ENCODE measurements around the gene TNRC6C.

Gene TNRC6C

DNA sequence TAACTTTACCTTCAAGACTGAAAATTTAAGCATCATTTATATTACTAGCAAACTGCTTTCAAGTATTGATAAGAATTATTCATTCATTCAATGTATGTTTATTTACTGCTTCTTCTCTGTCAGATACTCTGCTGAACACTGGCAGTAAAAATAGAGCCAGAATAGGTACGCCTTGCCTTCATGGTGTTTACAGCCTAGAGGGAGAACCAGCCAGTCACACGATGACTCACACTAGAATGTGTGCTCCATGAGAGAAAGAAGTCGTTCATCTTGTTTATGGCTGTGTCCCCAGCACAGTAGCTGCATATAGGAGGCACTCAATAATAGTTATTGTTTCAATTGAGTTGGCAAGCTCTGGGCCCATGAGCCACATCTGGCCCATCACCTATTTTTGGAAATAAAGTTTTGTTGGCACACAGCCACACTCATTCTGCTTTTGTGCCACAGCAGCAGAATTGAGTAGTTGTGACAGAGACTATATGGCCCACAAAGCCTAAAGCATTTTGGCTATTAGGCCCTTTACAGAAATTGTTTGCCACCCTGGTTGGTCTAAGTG, 85.9 kb downstream of the TNRC6C start:
- TF ChIP-seq, protein P1, sequence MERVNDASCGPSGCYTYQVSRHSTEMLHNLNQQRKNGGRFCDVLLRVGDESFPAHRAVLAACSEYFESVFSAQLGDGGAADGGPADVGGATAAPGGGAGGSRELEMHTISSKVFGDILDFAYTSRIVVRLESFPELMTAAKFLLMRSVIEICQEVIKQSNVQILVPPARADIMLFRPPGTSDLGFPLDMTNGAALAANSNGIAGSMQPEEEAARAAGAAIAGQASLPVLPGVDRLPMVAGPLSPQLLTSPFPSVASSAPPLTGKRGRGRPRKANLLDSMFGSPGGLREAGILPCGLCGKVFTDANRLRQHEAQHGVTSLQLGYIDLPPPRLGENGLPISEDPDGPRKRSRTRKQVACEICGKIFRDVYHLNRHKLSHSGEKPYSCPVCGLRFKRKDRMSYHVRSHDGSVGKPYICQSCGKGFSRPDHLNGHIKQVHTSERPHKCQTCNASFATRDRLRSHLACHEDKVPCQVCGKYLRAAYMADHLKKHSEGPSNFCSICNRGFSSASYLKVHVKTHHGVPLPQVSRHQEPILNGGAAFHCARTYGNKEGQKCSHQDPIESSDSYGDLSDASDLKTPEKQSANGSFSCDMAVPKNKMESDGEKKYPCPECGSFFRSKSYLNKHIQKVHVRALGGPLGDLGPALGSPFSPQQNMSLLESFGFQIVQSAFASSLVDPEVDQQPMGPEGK (CRISPR knock-in tag; IDR thresholded peaks at IDR 0.05; ENCODE audit: borderline replicate concordance), result no peak
- no peak for TF ChIP-seq ARNTL (CRISPR knock-in tag; IDR thresholded peaks at IDR 0.05; ENCODE audit: borderline replicate concordance, low read depth)
- TF ChIP-seq PPARA (CRISPR knock-in tag; IDR thresholded peaks at IDR 0.05; ENCODE audit: borderline replicate concordance), result no peak
- no peak for TF ChIP-seq ZNF70 (CRISPR knock-in tag; IDR thresholded peaks at IDR 0.05)
- no peak for TF ChIP-seq ESRRG (CRISPR knock-in tag; IDR thresholded peaks at IDR 0.05)
- TF ChIP-seq, protein P2, sequence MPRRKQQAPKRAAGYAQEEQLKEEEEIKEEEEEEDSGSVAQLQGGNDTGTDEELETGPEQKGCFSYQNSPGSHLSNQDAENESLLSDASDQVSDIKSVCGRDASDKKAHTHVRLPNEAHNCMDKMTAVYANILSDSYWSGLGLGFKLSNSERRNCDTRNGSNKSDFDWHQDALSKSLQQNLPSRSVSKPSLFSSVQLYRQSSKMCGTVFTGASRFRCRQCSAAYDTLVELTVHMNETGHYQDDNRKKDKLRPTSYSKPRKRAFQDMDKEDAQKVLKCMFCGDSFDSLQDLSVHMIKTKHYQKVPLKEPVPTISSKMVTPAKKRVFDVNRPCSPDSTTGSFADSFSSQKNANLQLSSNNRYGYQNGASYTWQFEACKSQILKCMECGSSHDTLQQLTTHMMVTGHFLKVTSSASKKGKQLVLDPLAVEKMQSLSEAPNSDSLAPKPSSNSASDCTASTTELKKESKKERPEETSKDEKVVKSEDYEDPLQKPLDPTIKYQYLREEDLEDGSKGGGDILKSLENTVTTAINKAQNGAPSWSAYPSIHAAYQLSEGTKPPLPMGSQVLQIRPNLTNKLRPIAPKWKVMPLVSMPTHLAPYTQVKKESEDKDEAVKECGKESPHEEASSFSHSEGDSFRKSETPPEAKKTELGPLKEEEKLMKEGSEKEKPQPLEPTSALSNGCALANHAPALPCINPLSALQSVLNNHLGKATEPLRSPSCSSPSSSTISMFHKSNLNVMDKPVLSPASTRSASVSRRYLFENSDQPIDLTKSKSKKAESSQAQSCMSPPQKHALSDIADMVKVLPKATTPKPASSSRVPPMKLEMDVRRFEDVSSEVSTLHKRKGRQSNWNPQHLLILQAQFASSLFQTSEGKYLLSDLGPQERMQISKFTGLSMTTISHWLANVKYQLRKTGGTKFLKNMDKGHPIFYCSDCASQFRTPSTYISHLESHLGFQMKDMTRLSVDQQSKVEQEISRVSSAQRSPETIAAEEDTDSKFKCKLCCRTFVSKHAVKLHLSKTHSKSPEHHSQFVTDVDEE (CRISPR knock-in tag; IDR thresholded peaks at IDR 0.05), result no peak
- no peak for TF ChIP-seq ZFP3 (CRISPR knock-in tag; IDR thresholded peaks at IDR 0.05)
- no peak for TF ChIP-seq TOX (CRISPR knock-in tag; IDR thresholded peaks at IDR 0.05; ENCODE audit: borderline replicate concordance)
- TF ChIP-seq ZNF565 (CRISPR knock-in tag; conservative IDR thresholded peaks at IDR 0.05; ENCODE audit: low read depth), result no peak
- TF ChIP-seq, protein P3, sequence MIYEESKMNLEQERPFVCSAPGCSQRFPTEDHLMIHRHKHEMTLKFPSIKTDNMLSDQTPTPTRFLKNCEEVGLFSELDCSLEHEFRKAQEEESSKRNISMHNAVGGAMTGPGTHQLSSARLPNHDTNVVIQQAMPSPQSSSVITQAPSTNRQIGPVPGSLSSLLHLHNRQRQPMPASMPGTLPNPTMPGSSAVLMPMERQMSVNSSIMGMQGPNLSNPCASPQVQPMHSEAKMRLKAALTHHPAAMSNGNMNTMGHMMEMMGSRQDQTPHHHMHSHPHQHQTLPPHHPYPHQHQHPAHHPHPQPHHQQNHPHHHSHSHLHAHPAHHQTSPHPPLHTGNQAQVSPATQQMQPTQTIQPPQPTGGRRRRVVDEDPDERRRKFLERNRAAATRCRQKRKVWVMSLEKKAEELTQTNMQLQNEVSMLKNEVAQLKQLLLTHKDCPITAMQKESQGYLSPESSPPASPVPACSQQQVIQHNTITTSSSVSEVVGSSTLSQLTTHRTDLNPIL (CRISPR knock-in tag; IDR thresholded peaks at IDR 0.05; ENCODE audit: low read depth), result no peak
- TF ChIP-seq ISL1 (CRISPR knock-in tag; IDR thresholded peaks at IDR 0.05), result no peak
- TF ChIP-seq BACH2 (CRISPR knock-in tag; IDR thresholded peaks at IDR 0.05; ENCODE audit: borderline replicate concordance), result no peak
- TF ChIP-seq ZNF8 (CRISPR knock-in tag; IDR thresholded peaks at IDR 0.05), result no peak
- TF ChIP-seq CSDC2 (CRISPR knock-in tag; IDR thresholded peaks at IDR 0.05), result no peak
- no peak for TF ChIP-seq ZC3H10 (CRISPR knock-in tag; IDR thresholded peaks at IDR 0.05)
- no peak for ATAC-seq

DNA sequence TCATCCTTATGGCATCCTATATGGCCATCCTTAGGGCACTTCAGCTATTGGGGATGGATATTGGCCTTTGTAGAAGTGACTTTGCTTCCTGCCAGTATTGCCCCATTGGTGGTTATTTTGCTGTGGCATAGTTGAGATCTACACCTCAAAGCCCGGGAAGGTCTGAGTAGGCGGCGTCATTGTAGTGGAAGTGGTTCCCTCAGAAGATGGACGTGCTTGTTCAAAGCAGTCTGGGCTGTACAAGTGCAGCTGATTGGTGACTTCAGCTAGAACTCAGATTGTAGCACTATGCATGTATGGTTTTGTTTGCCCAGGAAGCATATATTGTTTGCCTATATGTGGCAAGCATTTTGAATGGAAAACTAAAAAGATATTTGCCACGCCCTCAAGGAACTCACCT, 86.8 kb downstream of the TNRC6C start:
- ATAC-seq, result no peak
- TF ChIP-seq, protein P2 (CRISPR knock-in tag; IDR thresholded peaks at IDR 0.05), result no peak
- TF ChIP-seq TOX (CRISPR knock-in tag; IDR thresholded peaks at IDR 0.05; ENCODE audit: borderline replicate concordance) (no peak), SNAI2 (CRISPR knock-in tag; IDR thresholded peaks at IDR 0.05) (no peak), ZFP3 (CRISPR knock-in tag; IDR thresholded peaks at IDR 0.05) (no peak), ZC3H10 (CRISPR knock-in tag; IDR thresholded peaks at IDR 0.05) (no peak), TCF4 (CRISPR knock-in tag; IDR thresholded peaks at IDR 0.05; ENCODE audit: borderline replicate concordance) (no peak), RARB (CRISPR knock-in tag; IDR thresholded peaks at IDR 0.05) (no peak), OSR1 (CRISPR knock-in tag; IDR thresholded peaks at IDR 0.05) (no peak), ZNF70 (CRISPR knock-in tag; IDR thresholded peaks at IDR 0.05) (no peak), BACH2 (CRISPR knock-in tag; IDR thresholded peaks at IDR 0.05; ENCODE audit: borderline replicate concordance) (no peak), ARNTL (CRISPR knock-in tag; IDR thresholded peaks at IDR 0.05; ENCODE audit: borderline replicate concordance, low read depth) (no peak), ESRRG (CRISPR knock-in tag; IDR thresholded peaks at IDR 0.05) (no peak), ISL1 (CRISPR knock-in tag; IDR thresholded peaks at IDR 0.05) (no peak), ZNF565 (CRISPR knock-in tag; conservative IDR thresholded peaks at IDR 0.05; ENCODE audit: low read depth) (no peak), CSDC2 (CRISPR knock-in tag; IDR thresholded peaks at IDR 0.05) (no peak)
- TF ChIP-seq, protein P1 (CRISPR knock-in tag; IDR thresholded peaks at IDR 0.05; ENCODE audit: borderline replicate concordance), result no peak
- TF ChIP-seq, protein P4, sequence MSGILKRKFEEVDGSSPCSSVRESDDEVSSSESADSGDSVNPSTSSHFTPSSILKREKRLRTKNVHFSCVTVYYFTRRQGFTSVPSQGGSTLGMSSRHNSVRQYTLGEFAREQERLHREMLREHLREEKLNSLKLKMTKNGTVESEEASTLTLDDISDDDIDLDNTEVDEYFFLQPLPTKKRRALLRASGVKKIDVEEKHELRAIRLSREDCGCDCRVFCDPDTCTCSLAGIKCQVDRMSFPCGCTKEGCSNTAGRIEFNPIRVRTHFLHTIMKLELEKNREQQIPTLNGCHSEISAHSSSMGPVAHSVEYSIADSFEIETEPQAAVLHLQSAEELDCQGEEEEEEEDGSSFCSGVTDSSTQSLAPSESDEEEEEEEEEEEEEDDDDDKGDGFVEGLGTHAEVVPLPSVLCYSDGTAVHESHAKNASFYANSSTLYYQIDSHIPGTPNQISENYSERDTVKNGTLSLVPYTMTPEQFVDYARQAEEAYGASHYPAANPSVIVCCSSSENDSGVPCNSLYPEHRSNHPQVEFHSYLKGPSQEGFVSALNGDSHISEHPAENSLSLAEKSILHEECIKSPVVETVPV (CRISPR knock-in tag; IDR thresholded peaks at IDR 0.05), result no peak
- TF ChIP-seq, protein P3 (CRISPR knock-in tag; IDR thresholded peaks at IDR 0.05; ENCODE audit: low read depth), result no peak
- TF ChIP-seq, protein P5, sequence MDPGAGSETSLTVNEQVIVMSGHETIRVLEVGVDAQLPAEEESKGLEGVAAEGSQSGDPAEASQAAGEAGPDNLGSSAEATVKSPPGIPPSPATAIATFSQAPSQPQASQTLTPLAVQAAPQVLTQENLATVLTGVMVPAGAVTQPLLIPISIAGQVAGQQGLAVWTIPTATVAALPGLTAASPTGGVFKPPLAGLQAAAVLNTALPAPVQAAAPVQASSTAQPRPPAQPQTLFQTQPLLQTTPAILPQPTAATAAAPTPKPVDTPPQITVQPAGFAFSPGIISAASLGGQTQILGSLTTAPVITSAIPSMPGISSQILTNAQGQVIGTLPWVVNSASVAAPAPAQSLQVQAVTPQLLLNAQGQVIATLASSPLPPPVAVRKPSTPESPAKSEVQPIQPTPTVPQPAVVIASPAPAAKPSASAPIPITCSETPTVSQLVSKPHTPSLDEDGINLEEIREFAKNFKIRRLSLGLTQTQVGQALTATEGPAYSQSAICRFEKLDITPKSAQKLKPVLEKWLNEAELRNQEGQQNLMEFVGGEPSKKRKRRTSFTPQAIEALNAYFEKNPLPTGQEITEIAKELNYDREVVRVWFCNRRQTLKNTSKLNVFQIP (CRISPR knock-in tag; IDR thresholded peaks at IDR 0.05; ENCODE audit: borderline replicate concordance, low read depth), result no peak

All from SK-N-SH treated with all-trans-retinoic acid at 6 μM for 48 hours (cell line).